PC-9 (cell line): ENCODE data around the gene MKNK2.

Experiments used
- CTCF ChIP-seq: fragments of 200-600 bp; sonication (generic); conservative IDR thresholded peaks from 2 replicates; pipeline ENCODE4 v1.6.1; 2017; ENCODE audit warnings: mixed run types, antibody characterized with exemption, mild to moderate bottlenecking, moderate library complexity
- EZH2 ChIP-seq: fragments of 200-600 bp; sonication (generic); IDR thresholded peaks from 2 replicates; pipeline ENCODE4 v1.8.0; 2017; ENCODE audit warnings: antibody characterized with exemption, low read depth

DNA sequence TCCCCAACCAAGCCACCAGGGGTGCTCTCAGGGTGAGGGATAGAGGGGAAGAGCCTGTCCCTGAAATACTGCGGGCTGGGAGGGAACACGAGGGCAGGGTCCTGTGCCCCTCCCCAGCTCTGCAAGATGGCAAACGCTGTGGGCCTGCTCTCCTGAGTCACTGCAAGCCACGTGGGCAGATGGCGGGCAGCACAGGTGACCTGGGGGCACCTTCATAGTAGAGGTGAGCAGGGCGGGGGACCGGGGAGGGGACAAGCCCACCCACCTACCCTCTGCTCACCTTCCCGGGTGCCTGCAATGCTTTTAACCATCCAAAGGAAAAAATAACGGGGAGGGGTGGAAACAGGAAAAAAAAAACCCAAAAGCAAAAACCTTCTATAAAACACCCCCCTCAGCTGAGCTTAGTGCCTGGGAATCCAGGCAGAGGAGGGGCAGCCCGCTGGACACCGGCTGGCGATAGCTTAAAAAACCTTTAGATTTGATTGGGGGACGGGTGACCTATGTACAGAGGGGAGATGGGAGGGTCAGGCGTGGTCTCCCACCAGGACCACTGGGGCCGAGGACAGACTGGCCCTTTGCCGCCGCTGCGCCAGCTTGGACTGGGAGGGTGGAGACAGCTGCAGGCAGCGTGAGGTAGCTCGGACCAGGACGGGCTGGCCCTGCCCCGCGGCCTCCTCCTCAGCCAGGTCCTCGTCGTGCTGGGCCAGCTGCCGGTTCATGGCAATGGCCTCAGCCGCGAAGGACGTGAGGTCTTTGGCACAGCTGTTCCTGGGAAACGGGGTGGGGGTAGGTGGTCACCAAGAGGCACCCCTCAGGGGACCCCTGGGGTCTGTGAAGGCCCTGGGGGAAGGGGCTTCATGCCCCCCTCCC, 11.7 kb downstream of the MKNK2 start:
- TF ChIP-seq EZH2 (no peak), CTCF (no peak)
